HG03064 (cell line): ENCODE data around the gene DNAJC22.
"Not testable (repeated sequence)": the region's sequence is repeated elsewhere in the genome, so short reads cannot be mapped to it uniquely, and the experiment has no call there.

ENCODE experiments used
- ATAC-seq: cut with Tn5 transposase; IDR thresholded peaks from one replicate; pipeline ENCODE4 v1.9.1; 2021; ENCODE audit warnings: low read depth; ENCODE audit not compliant: unreplicated experiment

DNAJC22 gene

GRCh38 chr12:49330631-49331379, 15.9 kb upstream of the DNAJC22 start:
- ATAC-seq = no peak

- ATAC-seq = no peak
Observed at GRCh38 chr12:49331380-49332222, 15.1 kb upstream of the DNAJC22 start.

- ATAC-seq = no peak
Observed at GRCh38 chr12:49332441-49332861, 14.2 kb upstream of the DNAJC22 start.

GRCh38 chr12:49332891-49333371, 13.8 kb upstream of the DNAJC22 start:
- no peak for ATAC-seq

- ATAC-seq = not testable (repeated sequence)
Observed at GRCh38 chr12:49333778-49334177, 12.9 kb upstream of the DNAJC22 start.

- no peak for ATAC-seq
Observed at GRCh38 chr12:49334226-49334625, 12.5 kb upstream of the DNAJC22 start.

- no peak for ATAC-seq
Observed at GRCh38 chr12:49334681-49335080, 12.0 kb upstream of the DNAJC22 start.

- ATAC-seq = no peak
Observed at GRCh38 chr12:49335118-49335954, 11.4 kb upstream of the DNAJC22 start.

- no peak for ATAC-seq
Observed at GRCh38 chr12:49335955-49336644, 10.6 kb upstream of the DNAJC22 start.

- ATAC-seq = no peak
Observed at GRCh38 chr12:49336645-49337584, 9.8 kb upstream of the DNAJC22 start, which contains the start of gene C1QL4. Gene C1QL4, minus strand, starts transcription at chr12:49337188. Its CDS starts 711 bp downstream, at chr12:49336477.

GRCh38 chr12:49338830-49339463, 7.7 kb upstream of the DNAJC22 start:
- no peak for ATAC-seq

- ATAC-seq = no peak
Observed at GRCh38 chr12:49339464-49339861, 7.2 kb upstream of the DNAJC22 start.

GRCh38 chr12:49340095-49340870, 6.4 kb upstream of the DNAJC22 start:
- no peak for ATAC-seq

GRCh38 chr12:49340971-49341776, 5.5 kb upstream of the DNAJC22 start:
- no peak for ATAC-seq

GRCh38 chr12:49341777-49342065, 5.0 kb upstream of the DNAJC22 start:
- ATAC-seq = no peak

GRCh38 chr12:49342066-49342913, 4.4 kb upstream of the DNAJC22 start:
- no peak for ATAC-seq
